HEK293 (cell line): Measurements from ENCODE around the gene CD109.

Experiments used
- CTCF ChIA-PET: fragments of 350-600 bp; formaldehyde crosslinking; extraction: SDS; loops from one replicate; lab custom pipeline; 2021; ENCODE audit warnings: antibody characterized with exemption; lab: Yijun Ruan, JAX
- POLR2A ChIA-PET: fragments of 300-600 bp; formaldehyde crosslinking; extraction: SDS; loops from one replicate; lab custom pipeline; 2020; ENCODE audit warnings: antibody characterized with exemption, inconsistent platforms; lab: Yijun Ruan, JAX
- H3K27ac ChIP-seq: fragments of 200-500 bp; sonication (Bioruptor generic); 2 replicates; pipeline ENCODE4 v1.5.1; 2014; ENCODE audit warnings: low read depth, low read length, control low read depth, inconsistent platforms; ENCODE audit errors: extremely low read depth
- H3K36me3 ChIP-seq, 2 experiments: fragments of 200-500 bp in 1 of 2; sonication (Bioruptor generic) in 1 of 2; 1 replicate in 1 of 2; 2 replicates in 1 of 2; pipeline ENCODE4 v1.5.1; 2014 to 2017; ENCODE audit warnings: inconsistent platforms in 2 of 2, low read length in 2 of 2; ENCODE audit not compliant: control insufficient read depth in 2 of 2, insufficient read depth in 1 of 2
- H3K4me1 ChIP-seq: fragments of 200-500 bp; sonication (Bioruptor generic); 2 replicates; pipeline ENCODE4 v1.5.1; 2014; ENCODE audit warnings: mild to moderate bottlenecking, low read length, inconsistent platforms; ENCODE audit not compliant: control insufficient read depth, insufficient read depth
- H3K4me3 ChIP-seq: 2 replicates; pipeline ENCODE4 v1.5.1; 2011; ENCODE audit warnings: low read depth, mild to moderate bottlenecking, control low read depth, low read length, moderate library complexity
- H3K9me3 ChIP-seq: fragments of 200-500 bp; sonication (Bioruptor generic); 2 replicates; pipeline ENCODE4 v1.5.1; 2014; ENCODE audit warnings: low read depth, low read length, inconsistent platforms; ENCODE audit not compliant: control insufficient read depth, insufficient read depth
- BCL11B ChIP-seq: fragments of 450-650 bp; formaldehyde crosslinking; IDR thresholded peaks from 2 replicates; pipeline ENCODE4 v1.5.1; 2016; ENCODE audit warnings: low read depth, missing biosample characterization, missing genetic modification characterization
- GFI1B ChIP-seq: fragments of 450-650 bp; formaldehyde crosslinking; IDR thresholded peaks from 2 replicates; pipeline ENCODE4 v1.5.1; 2016; ENCODE audit warnings: missing biosample characterization, missing genetic modification characterization
- KLF10 ChIP-seq: fragments of 450-650 bp; IDR thresholded peaks from 2 replicates; pipeline ENCODE4 v1.5.1; 2018; ENCODE audit warnings: missing biosample characterization, mild to moderate bottlenecking, missing genetic modification characterization
- REST ChIP-seq: fragments of 450-650 bp; formaldehyde crosslinking; IDR thresholded peaks from 2 replicates; pipeline ENCODE4 v1.5.1; 2016; ENCODE audit warnings: missing biosample characterization, missing genetic modification characterization
- ZBTB8A ChIP-seq: fragments of 450-650 bp; formaldehyde crosslinking; IDR thresholded peaks from 2 replicates; pipeline ENCODE4 v1.5.1; 2016; ENCODE audit warnings: missing biosample characterization, missing genetic modification characterization
- ZEB2 ChIP-seq: fragments of 450-650 bp; formaldehyde crosslinking; IDR thresholded peaks from 2 replicates; pipeline ENCODE4 v1.5.1; 2016; ENCODE audit warnings: missing biosample characterization, missing genetic modification characterization
- ZFP37 ChIP-seq: fragments of 450-650 bp; formaldehyde crosslinking; IDR thresholded peaks from 2 replicates; pipeline ENCODE4 v1.5.1; 2016; ENCODE audit warnings: missing biosample characterization, missing genetic modification characterization
- ZNF140 ChIP-seq: fragments of 450-650 bp; formaldehyde crosslinking; IDR thresholded peaks from 2 replicates; pipeline ENCODE4 v1.5.1; 2016; ENCODE audit warnings: missing biosample characterization, missing genetic modification characterization
- ZNF146 ChIP-seq: fragments of 450-650 bp; formaldehyde crosslinking; IDR thresholded peaks from 2 replicates; pipeline ENCODE4 v1.5.1; 2016; ENCODE audit warnings: missing biosample characterization, missing genetic modification characterization
- ZNF157 ChIP-seq: fragments of 450-650 bp; formaldehyde crosslinking; IDR thresholded peaks from 2 replicates; pipeline ENCODE4 v1.5.1; 2016; ENCODE audit warnings: missing biosample characterization, missing genetic modification characterization
- ZNF223 ChIP-seq: fragments of 450-650 bp; formaldehyde crosslinking; IDR thresholded peaks from 2 replicates; pipeline ENCODE4 v1.5.1; 2016; ENCODE audit warnings: missing biosample characterization, missing genetic modification characterization
- ZNF350 ChIP-seq: fragments of 450-650 bp; formaldehyde crosslinking; IDR thresholded peaks from 2 replicates; pipeline ENCODE4 v1.5.0; 2017; ENCODE audit warnings: missing biosample characterization, mild to moderate bottlenecking, missing genetic modification characterization
- ZNF488 ChIP-seq: fragments of 450-650 bp; formaldehyde crosslinking; IDR thresholded peaks from 2 replicates; pipeline ENCODE4 v1.5.1; 2016; ENCODE audit warnings: missing biosample characterization, missing genetic modification characterization
- ZNF544 ChIP-seq: fragments of 450-650 bp; formaldehyde crosslinking; IDR thresholded peaks from 2 replicates; pipeline ENCODE4 v1.5.0; 2017; ENCODE audit warnings: missing biosample characterization, missing genetic modification characterization
- ZNF585B ChIP-seq: fragments of 450-650 bp; formaldehyde crosslinking; IDR thresholded peaks from 2 replicates; pipeline ENCODE4 v1.5.1; 2016; ENCODE audit warnings: missing biosample characterization, missing genetic modification characterization
- ZNF600 ChIP-seq: fragments of 450-650 bp; formaldehyde crosslinking; IDR thresholded peaks from 2 replicates; pipeline ENCODE4 v1.5.1; 2016; ENCODE audit warnings: missing biosample characterization, missing genetic modification characterization
- ZNF704 ChIP-seq: fragments of 450-650 bp; formaldehyde crosslinking; IDR thresholded peaks from 2 replicates; pipeline ENCODE4 v1.5.1; 2016; ENCODE audit warnings: missing biosample characterization, missing genetic modification characterization
- ZNF785 ChIP-seq: fragments of 450-650 bp; formaldehyde crosslinking; IDR thresholded peaks from 2 replicates; pipeline ENCODE4 v1.5.1; 2016; ENCODE audit warnings: missing biosample characterization, missing genetic modification characterization

Gene CD109

GRCh38 chr6:73792738-73793137 is 96.7 kb downstream of the CD109 start:
- Histone ChIP-seq H3K9me3 (no peaks in the 10 kb centered on the region), H3K27ac (no peak overlapping the region), H3K36me3 (peaks cover 0 to 13% of the 10 kb centered on the region in 2 experiments; a peak in 2 of 3 replicates), H3K4me3 (no peak overlapping the region), H3K4me1 (no peaks in the 10 kb centered on the region)
- TF ChIP-seq ZBTB8A (tag by site-specific recombination): no peak
- TF ChIP-seq ZNF157 (tag by site-specific recombination): no peak
- TF ChIP-seq ZNF223 (tag by site-specific recombination): no peak
- TF ChIP-seq GFI1B (tag by site-specific recombination): no peak
- no peak for TF ChIP-seq ZNF488
- TF ChIP-seq ZNF785 (tag by site-specific recombination): no peak
- no peak for TF ChIP-seq ZNF350 (tag by site-specific recombination)
- no peak for TF ChIP-seq ZNF140 (tag by site-specific recombination)
- TF ChIP-seq ZNF544: no peak
- TF ChIP-seq ZNF704 (tag by site-specific recombination): no peak
- no peak for TF ChIP-seq ZFP37 (tag by site-specific recombination)
- TF ChIP-seq REST (tag by site-specific recombination): no peak
- ChIA-PET POLR2A (no interaction called here), CTCF (interaction anchor here (2.5 kb wide), 1 partner anchor 11 kb away, joined by 14 read pairs; no protein-coding TSS in a partner anchor)

- CTCF ChIA-PET: interaction anchor here (0.6 to 0.8 kb wide), 3 partner anchors 10 to 128 kb away, joined by 3 read pairs; no protein-coding TSS in a partner anchor
- TF ChIP-seq BCL11B (tag by site-specific recombination) (no peak), ZNF585B (tag by site-specific recombination) (no peak)
- H3K4me1 ChIP-seq: no peaks in the 10 kb centered on the region
- H3K9me3 ChIP-seq: no peaks in the 10 kb centered on the region
- H3K36me3 ChIP-seq: peaks cover 0 to 9% of the 10 kb centered on the region in 2 experiments; a peak in 1 of 3 replicates
- H3K27ac ChIP-seq: no peak overlapping the region
- H3K4me3 ChIP-seq: no peak overlapping the region
- POLR2A ChIA-PET: interaction anchor here (0.5 kb wide), 1 partner anchor 14 kb away, joined by 3 read pairs; no protein-coding TSS in a partner anchor
These were observed 100.9 kb downstream of the CD109 start for GRCh38 chr6:73796881-73797280.

- ChIA-PET CTCF (interaction anchor here (0.6 to 0.8 kb wide), 4 partner anchors 16 to 1820 kb away, joined by 3 to 5 read pairs (median 4); no protein-coding TSS in a partner anchor), POLR2A (interaction anchor here (0.7 kb wide), 1 partner anchor 25 kb away, joined by 3 read pairs; no protein-coding TSS in a partner anchor)
- H3K36me3 ChIP-seq: peaks cover 0 to 6% of the 10 kb centered on the region in 2 experiments; a peak in 1 of 3 replicates
- H3K4me1 ChIP-seq: no peaks in the 10 kb centered on the region
- H3K27ac ChIP-seq: no peak overlapping the region
- no peaks in the 10 kb centered on the region for H3K9me3 ChIP-seq
- no peak overlapping the region for H3K4me3 ChIP-seq
- TF ChIP-seq ZNF600: peak; percentile 22; the same call in 1 of the 2 replicates
- TF ChIP-seq KLF10: no peak
- no peak for TF ChIP-seq ZEB2 (tag by site-specific recombination)
- no peak for TF ChIP-seq ZNF146 (tag by site-specific recombination)
- TF ChIP-seq, all 188 proteins: peak for 1
These were observed 101.9 kb downstream of the CD109 start for GRCh38 chr6:73797861-73798260.
